Activated gamma-delta T cell treated with anti-CD3 and anti-CD28 coated beads, Interleukin-2, amount 50 U/mL, for 16 hours (primary cell): Measurements from ENCODE around the gene UCN2.

ENCODE experiments used
- DNase-seq: peaks from one replicate; pipeline ENCODE4 v3.0.0-alpha.2; 2020; ENCODE audit warnings: low read depth

The UCN2 gene

DNA sequence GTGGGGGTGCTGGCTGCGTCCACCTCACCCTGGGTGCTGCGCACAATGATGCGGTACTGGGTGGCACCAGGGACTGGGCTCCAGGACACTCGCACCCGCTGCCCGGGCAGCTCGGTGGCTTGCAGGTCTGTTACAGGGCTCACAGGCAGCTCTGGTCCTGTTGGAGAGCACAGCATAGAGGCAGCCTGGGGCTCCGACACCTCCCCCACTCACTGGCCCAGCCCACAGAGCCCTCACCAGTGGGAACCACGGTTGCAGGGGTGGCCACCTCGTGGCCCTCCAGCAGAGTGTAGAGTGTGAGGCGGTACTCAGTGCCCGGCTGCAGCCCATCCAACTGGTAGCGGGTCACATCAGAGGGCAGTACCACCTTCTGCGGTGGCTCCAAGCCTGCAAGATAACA is 27.9 kb upstream of the UCN2 start:
- DNase-seq: no peak

GRCh38 chr3:48588230-48588629 is 24.6 kb upstream of the UCN2 start:
- no peak for DNase-seq

DNA sequence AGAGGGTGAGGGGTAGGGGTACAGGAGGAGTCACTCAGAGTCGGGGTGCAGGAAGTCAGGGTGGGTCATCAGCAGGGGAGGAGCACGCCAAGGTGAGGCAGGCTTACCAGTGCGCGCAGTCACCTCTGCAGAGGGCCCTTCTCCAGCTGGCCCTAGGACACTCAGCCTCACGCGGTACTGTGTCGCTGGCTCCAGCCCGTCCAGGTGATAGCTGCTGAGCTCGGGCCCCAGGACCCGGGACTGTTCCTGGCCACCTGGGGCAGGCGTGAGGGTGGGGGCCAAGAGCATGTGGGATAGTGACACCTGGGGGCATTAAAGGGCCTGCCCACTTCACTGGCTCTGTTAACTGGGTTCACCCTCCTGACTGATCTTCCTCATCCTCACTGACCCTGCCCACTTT is 24.1 kb upstream of the UCN2 start:
- no peak for DNase-seq

GRCh38 chr3:48585411-48585810 is 21.8 kb upstream of the UCN2 start:
- no peak for DNase-seq

GRCh38 chr3:48584836-48585235 is 21.3 kb upstream of the UCN2 start:
- DNase-seq: no peak

GRCh38 chr3:48581621-48582481 is 18.3 kb upstream of the UCN2 start:
- DNase-seq: no peak

- no peak for DNase-seq
These were observed 13.1 kb upstream of the UCN2 start for GRCh38 chr3:48576647-48577046.

DNA sequence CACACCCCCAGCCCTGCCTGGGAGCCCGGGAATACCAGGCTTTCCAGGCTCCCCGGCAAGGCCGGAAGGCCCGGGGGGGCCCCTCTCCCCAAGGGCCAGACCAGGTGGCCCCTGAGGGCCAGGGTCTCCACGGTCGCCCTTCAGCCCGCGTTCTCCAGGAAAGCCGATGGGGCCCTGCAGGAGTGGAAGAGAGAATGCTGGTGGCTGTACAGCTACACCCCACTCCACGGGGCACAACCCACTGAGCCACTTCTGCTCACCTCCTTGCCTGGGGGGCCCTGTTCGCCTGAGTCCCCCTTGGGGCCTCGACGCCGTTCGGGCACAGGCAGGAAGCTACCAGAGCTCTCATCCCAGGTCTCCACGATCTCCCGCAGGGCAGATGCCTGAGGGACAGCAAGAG is 11.8 kb upstream of the UCN2 start:
- no peak for DNase-seq

GRCh38 chr3:48573973-48574585 is 10.5 kb upstream of the UCN2 start:
- DNase-seq: no peak

DNA sequence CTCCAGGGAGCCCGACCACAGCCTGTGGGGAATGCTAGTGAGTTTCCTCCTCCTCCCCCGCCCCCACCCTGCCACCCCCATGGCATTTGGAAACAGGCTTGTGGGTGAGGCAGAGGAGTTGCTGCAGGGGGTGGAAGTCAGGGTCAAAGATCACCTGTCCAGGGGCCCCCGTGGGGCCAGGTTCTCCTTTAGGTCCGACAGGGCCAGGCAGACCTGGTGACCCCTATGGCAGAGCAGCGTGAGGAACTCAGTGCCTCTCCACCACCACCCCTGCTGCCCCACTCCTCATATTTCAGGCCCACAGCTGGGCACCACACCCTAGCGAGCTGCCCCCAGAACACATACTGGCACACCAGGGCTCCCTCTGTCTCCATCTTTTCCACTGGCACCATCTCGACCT is 8.9 kb upstream of the UCN2 start:
- no peak for DNase-seq

- no peak for DNase-seq
These were observed 8.4 kb upstream of the UCN2 start for GRCh38 chr3:48571938-48572337.

- no peak for DNase-seq
These were observed 6.3 kb upstream of the UCN2 start for GRCh38 chr3:48569808-48570450.

DNA sequence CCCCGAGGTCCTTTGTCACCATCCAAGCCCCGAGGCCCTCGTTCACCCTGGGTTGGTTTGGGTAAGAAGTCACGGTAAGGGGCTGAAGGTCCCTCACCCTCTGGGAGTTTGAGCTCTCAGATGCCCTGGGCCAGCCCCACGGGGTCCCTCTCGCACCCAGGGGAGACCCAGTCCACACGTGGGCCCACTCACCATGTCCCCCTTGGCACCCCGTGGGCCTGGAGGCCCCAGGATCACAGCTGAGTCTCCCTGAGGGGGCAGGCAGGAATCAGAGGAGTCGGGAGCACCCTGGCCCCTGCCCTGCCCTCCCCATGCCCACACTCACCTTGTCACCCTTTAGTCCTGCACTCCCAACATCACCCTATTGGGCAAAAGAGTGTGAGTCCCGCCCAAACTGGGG is 5.8 kb upstream of the UCN2 start:
- no peak for DNase-seq

GRCh38 chr3:48568476-48568875 is 4.9 kb upstream of the UCN2 start:
- DNase-seq: no peak

DNA sequence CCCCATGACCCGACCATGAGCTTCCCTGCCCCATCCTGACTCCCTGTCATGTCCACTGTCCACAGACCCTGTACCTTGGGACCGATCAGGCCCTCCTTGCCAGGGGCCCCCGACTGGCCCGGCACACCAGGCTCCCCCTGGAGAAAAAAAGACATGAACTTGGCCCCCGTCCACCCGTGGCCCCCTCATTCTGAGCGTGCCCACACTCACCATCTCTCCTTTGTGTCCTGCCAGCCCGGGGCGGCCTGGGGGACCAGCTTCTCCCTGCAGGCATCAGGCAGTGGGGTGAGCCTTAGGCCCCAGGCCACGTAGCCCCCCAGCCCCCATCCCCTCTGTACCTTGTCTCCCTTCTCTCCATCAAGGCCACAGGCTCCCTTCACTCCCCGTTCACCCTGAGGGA is 3.9 kb upstream of the UCN2 start:
- DNase-seq: no peak

- DNase-seq: no peak
These were observed 3.5 kb upstream of the UCN2 start for GRCh38 chr3:48567090-48567489.

GRCh38 chr3:48566401-48566760 is 2.8 kb upstream of the UCN2 start:
- DNase-seq: no peak

GRCh38 chr3:48565591-48566400 is 2.2 kb upstream of the UCN2 start:
- no peak for DNase-seq

DNA sequence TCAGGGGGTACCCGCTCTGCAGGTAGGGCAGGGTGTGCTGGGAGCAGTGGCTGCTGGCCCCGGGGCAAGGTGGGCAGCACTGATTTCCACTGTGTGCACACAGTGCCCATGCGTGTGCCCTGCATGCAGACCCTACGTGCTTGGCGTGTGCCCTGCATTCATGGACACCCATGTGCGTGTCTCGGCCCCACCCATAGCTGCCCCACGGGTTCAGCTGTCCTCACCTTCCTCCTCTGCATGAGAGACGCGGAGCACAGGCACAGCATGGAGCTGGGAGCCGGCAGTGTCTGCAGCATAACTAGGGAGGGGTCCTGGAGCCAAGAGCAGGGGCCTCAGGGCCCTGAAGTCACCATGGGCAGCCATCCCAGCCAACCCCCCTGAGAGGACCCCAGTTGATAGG is 1.6 kb upstream of the UCN2 start:
- DNase-seq: no peak

DNA sequence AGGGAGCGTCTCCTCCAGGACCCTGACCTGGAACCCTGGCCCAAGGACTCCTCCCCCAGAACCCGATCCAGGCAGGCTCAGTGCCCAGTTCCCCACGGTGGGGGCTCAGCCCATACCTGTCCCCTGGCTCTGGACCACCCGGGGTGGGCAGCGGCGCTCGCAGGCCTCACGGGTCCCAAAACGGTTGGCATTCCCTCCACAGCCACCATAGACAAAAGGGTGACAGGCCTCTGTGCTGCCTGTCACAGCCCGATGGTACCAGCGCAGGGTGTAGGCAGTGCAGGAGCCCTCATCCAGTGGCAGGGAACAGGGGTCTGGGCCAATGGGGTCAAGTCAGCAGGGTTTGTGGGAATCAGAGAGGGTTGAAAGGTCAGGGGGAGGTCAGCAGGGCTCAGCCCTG is 1.1 kb upstream of the UCN2 start:
- no peak for DNase-seq

- DNase-seq: peak; percentile 22
These were observed 441 bp upstream of the UCN2 start for GRCh38 chr3:48564022-48564421.

- no peak for DNase-seq
These were observed 1.1 kb downstream of the UCN2 start for GRCh38 chr3:48562367-48563095.
